ENCODE results near the gene DPP6. TPM values are rescaled to one million over a fixed set of nuclear protein-coding genes. Genes with fewer than 3 reads are reported as not detected.

Gene DPP6
- total RNA-seq, 1 experiment from 2014 or later, result not detected

- Mint-ChIP-seq H3K36me3 (peaks cover 9% of the 10 kb centered on the region), H3K4me1 (peaks cover 4% of the 10 kb centered on the region), H3K9me3 (peaks cover 15% of the 10 kb centered on the region), H3K27me3 (ENCODE audit: low read depth) (peaks cover 19% of the 10 kb centered on the region), H3K27ac (no peak overlapping the region), H3K4me3 (no peak overlapping the region)
- DNase-seq (ENCODE audit: low spot score) (no peak), ATAC-seq (no peak)
- no peak for TF ChIP-seq ATF3 (CRISPR knock-in tag; conservative IDR thresholded peaks at IDR 0.05)
- TF ChIP-seq NR1H2 (CRISPR knock-in tag; IDR thresholded peaks at IDR 0.05), result no peak
- TF ChIP-seq TP53 (CRISPR knock-in tag; IDR thresholded peaks at IDR 0.05), result no peak
- TF ChIP-seq MYBL2 (CRISPR knock-in tag; IDR thresholded peaks at IDR 0.05), result no peak
- TF ChIP-seq AFF4 (CRISPR knock-in tag; IDR thresholded peaks at IDR 0.05; ENCODE audit: borderline replicate concordance), result no peak
- no peak for TF ChIP-seq SP1 (CRISPR knock-in tag; conservative IDR thresholded peaks at IDR 0.05)
- TF ChIP-seq ELF4 (CRISPR knock-in tag; IDR thresholded peaks at IDR 0.05; ENCODE audit: low read depth), result no peak
- no peak for TF ChIP-seq MAX (CRISPR knock-in tag; IDR thresholded peaks at IDR 0.05)
- no peak for TF ChIP-seq NFATC4 (CRISPR knock-in tag; IDR thresholded peaks at IDR 0.05)
- TF ChIP-seq ATF1 (CRISPR knock-in tag; IDR thresholded peaks at IDR 0.05), result no peak
- TF ChIP-seq ZMAT4 (CRISPR knock-in tag; IDR thresholded peaks at IDR 0.05), result no peak
- POLR2A ChIA-PET, result no interaction called here
- CTCF ChIA-PET, result interaction anchor here (0.9 to 3.6 kb wide), 8 partner anchors 12 to 464 kb away, joined by 3 to 42 read pairs (median 6); no protein-coding TSS in a partner anchor
Observed at GRCh38 chr7:154915600-154915999, 863.4 kb downstream of the DPP6 start.

GRCh38 chr7:154916381-154916780, 864.2 kb downstream of the DPP6 start:
- Mint-ChIP-seq H3K27ac (no peak overlapping the region), H3K4me1 (peaks cover 4% of the 10 kb centered on the region), H3K9me3 (peaks cover 7% of the 10 kb centered on the region), H3K4me3 (no peak overlapping the region), H3K27me3 (ENCODE audit: low read depth) (peaks cover 19% of the 10 kb centered on the region), H3K36me3 (peaks cover 1% of the 10 kb centered on the region)
- ChIA-PET POLR2A (no interaction called here), CTCF (interaction anchor here (3.6 kb wide), 1 partner anchor 12 kb away, joined by 42 read pairs; no protein-coding TSS in a partner anchor)
- TF ChIP-seq ZNF219 (CRISPR knock-in tag; IDR thresholded peaks at IDR 0.05; ENCODE audit: borderline replicate concordance), result no peak
- TF ChIP-seq FOXP1 (CRISPR knock-in tag; IDR thresholded peaks at IDR 0.05; ENCODE audit: borderline replicate concordance), result no peak
- ATAC-seq (no peak), DNase-seq (ENCODE audit: low spot score) (no peak)

- Mint-ChIP-seq H3K27me3 (ENCODE audit: low read depth) (peaks cover 18% of the 10 kb centered on the region), H3K36me3 (no peaks in the 10 kb centered on the region), H3K27ac (no peak overlapping the region), H3K4me3 (no peak overlapping the region), H3K4me1 (peaks cover 4% of the 10 kb centered on the region), H3K9me3 (peaks cover 9% of the 10 kb centered on the region)
- ChIA-PET CTCF (interaction anchor here (3.6 kb wide), 1 partner anchor 11 kb away, joined by 42 read pairs; no protein-coding TSS in a partner anchor), POLR2A (no interaction called here)
- DNase-seq (ENCODE audit: low spot score) (no peak), ATAC-seq (no peak)
- no peak for TF ChIP-seq ESRRA (CRISPR knock-in tag; IDR thresholded peaks at IDR 0.05; ENCODE audit: borderline replicate concordance)
- TF ChIP-seq ZNF263 (CRISPR knock-in tag; IDR thresholded peaks at IDR 0.05; ENCODE audit: low read depth), result no peak
- no peak for TF ChIP-seq ATF1 (CRISPR knock-in tag; IDR thresholded peaks at IDR 0.05)
Observed at GRCh38 chr7:154916856-154917807, 864.9 kb downstream of the DPP6 start.
